HepG2 (cell line): ENCODE data around the gene CEBPB. TPM values are rescaled to one million over a fixed set of nuclear protein-coding genes. Genes with fewer than 3 reads are reported as not detected.

Experiments
- CBX2 ChIP-seq, 2 experiments: fragments of 200-600 bp in 1 of 2; sonication (generic); formaldehyde crosslinking in 1 of 2; IDR thresholded peaks; 2 replicates each; pipeline versions ENCODE4 v1.7.0 to v1.8.1; 2018 to 2022; ENCODE audit warnings: low read depth in 2 of 2, low read length in 1 of 2, mild to moderate bottlenecking in 1 of 2, missing genetic modification reagents in 1 of 2
- CBX5 ChIP-seq: sonication (generic); formaldehyde crosslinking; IDR thresholded peaks from 2 replicates; pipeline ENCODE4 v1.4.0; 2020; ENCODE audit warnings: missing genetic modification reagents, borderline replicate concordance
- CENPX ChIP-seq: sonication (generic); formaldehyde crosslinking; IDR thresholded peaks from 2 replicates; pipeline ENCODE4 v1.9.0; 2021; ENCODE audit warnings: mild to moderate bottlenecking, missing genetic modification reagents, moderate library complexity
- CREM ChIP-seq, 2 experiments: sonication (generic) in 1 of 2; formaldehyde crosslinking in 1 of 2; IDR thresholded peaks; 2 replicates each; pipeline versions ENCODE4 v1.4.0 to v1.6.1; 2016 to 2020; ENCODE audit warnings: antibody characterized with exemption in 1 of 2, mild to moderate bottlenecking in 1 of 2, missing genetic modification reagents in 1 of 2
- DNMT1 ChIP-seq: sonication (generic); formaldehyde crosslinking; IDR thresholded peaks from 2 replicates; pipeline ENCODE4 v1.5.1; 2020; ENCODE audit warnings: mild to moderate bottlenecking, missing genetic modification reagents
- DPF2 ChIP-seq: sonication (generic); formaldehyde crosslinking; IDR thresholded peaks from 2 replicates; pipeline ENCODE4 v1.4.0; 2020; ENCODE audit warnings: mild to moderate bottlenecking, low read depth, missing genetic modification reagents, borderline replicate concordance
- EP300 ChIP-seq, 3 experiments: sonication (generic) in 1 of 3; formaldehyde crosslinking in 1 of 3; IDR thresholded peaks; 2 replicates each; pipeline versions ENCODE4 v1.5.1 to v1.6.1; 2011 to 2020; ENCODE audit warnings: low read depth in 2 of 3, low read length in 2 of 3, borderline replicate concordance in 1 of 3, improper control_type of control experiment in 1 of 3, mild to moderate bottlenecking in 1 of 3, missing genetic modification reagents in 1 of 3, moderate library complexity in 1 of 3
- FOXP4 ChIP-seq: sonication (generic); formaldehyde crosslinking; IDR thresholded peaks from 2 replicates; pipeline ENCODE4 v1.4.0; 2020; ENCODE audit warnings: missing genetic modification reagents
- JUN ChIP-seq: sonication (generic); formaldehyde crosslinking; IDR thresholded peaks from 2 replicates; pipeline ENCODE4 v1.4.0; 2020; ENCODE audit warnings: mild to moderate bottlenecking, missing genetic modification reagents
- MNT ChIP-seq: fragments of 450-650 bp; IDR thresholded peaks from 2 replicates; pipeline ENCODE4 v1.6.1; 2016
- PRMT3 ChIP-seq: sonication (generic); formaldehyde crosslinking; IDR thresholded peaks from 2 replicates; pipeline ENCODE4 v1.8.1; 2022; ENCODE audit warnings: low read depth, mild to moderate bottlenecking, moderate library complexity, missing genetic modification reagents, borderline replicate concordance
- REL ChIP-seq: sonication (generic); formaldehyde crosslinking; conservative IDR thresholded peaks from 2 replicates; pipeline ENCODE4 v1.8.0; 2022; ENCODE audit warnings: mild to moderate bottlenecking, missing genetic modification reagents, moderate library complexity
- SIX4 ChIP-seq: sonication (generic); formaldehyde crosslinking; IDR thresholded peaks from 2 replicates; pipeline ENCODE4 v1.4.0; 2020; ENCODE audit warnings: missing genetic modification reagents
- SSRP1 ChIP-seq: IDR thresholded peaks from 2 replicates; pipeline ENCODE4 v1.6.1; 2016; ENCODE audit warnings: control low read depth
- TCF7 ChIP-seq: sonication (generic); IDR thresholded peaks from 2 replicates; pipeline ENCODE4 v1.6.1; 2016; ENCODE audit warnings: antibody characterized with exemption, low read depth
- ZBTB34 ChIP-seq: sonication (generic); formaldehyde crosslinking; IDR thresholded peaks from 2 replicates; pipeline ENCODE4 v1.8.0; 2022; ENCODE audit warnings: mild to moderate bottlenecking, missing genetic modification reagents
- ZBTB46 ChIP-seq: sonication (generic); formaldehyde crosslinking; IDR thresholded peaks from 2 replicates; pipeline ENCODE4 v1.4.0; 2020; ENCODE audit warnings: mild to moderate bottlenecking, missing genetic modification reagents, borderline replicate concordance
- ZNF280B ChIP-seq: sonication (generic); formaldehyde crosslinking; IDR thresholded peaks from 2 replicates; pipeline ENCODE4 v1.5.0; 2020; ENCODE audit warnings: missing genetic modification reagents, mild to moderate bottlenecking, borderline replicate concordance
- ZNF354B ChIP-seq: sonication (generic); formaldehyde crosslinking; IDR thresholded peaks from 2 replicates; pipeline ENCODE4 v1.8.0; 2022; ENCODE audit warnings: mild to moderate bottlenecking, missing genetic modification reagents
- ZNF446 ChIP-seq: sonication (generic); formaldehyde crosslinking; IDR thresholded peaks from 2 replicates; pipeline ENCODE4 v1.5.0; 2020; ENCODE audit warnings: mild to moderate bottlenecking, missing genetic modification reagents
- ZNF660 ChIP-seq: sonication (generic); formaldehyde crosslinking; IDR thresholded peaks from 2 replicates; pipeline ENCODE4 v1.5.1; 2020; ENCODE audit warnings: mild to moderate bottlenecking, low read depth, missing genetic modification reagents, borderline replicate concordance
- polyA plus RNA-seq, 8 experiments: library from polyadenylated mRNA; depleted of rRNA in 3 of 8; stranded (reverse) in 7 of 8; unstranded in 1 of 8; fragments of >200 nt; fragmentation: Illumina TruSeq in 4 of 8; extraction: Trizol in 4 of 8; gene quantifications; 2 replicates each; pipeline versions ENCODE4 v1.2.1 to v1.2.3, GENCODE V29; 2011 to 2016; ENCODE audit warnings: low read depth in 4 of 8, missing spikeins in 1 of 8, mixed read lengths in 1 of 8; ENCODE audit not compliant: insufficient read depth in 1 of 8
- total RNA-seq, 5 experiments: library from RNA; depleted of rRNA; stranded (reverse); fragments of >200 nt; fragmentation: Illumina TruSeq; extraction: Trizol; gene quantifications; 2 replicates each; pipeline ENCODE4 v1.2.3, GENCODE V29; 2016; ENCODE audit warnings: low read depth in 1 of 5

The CEBPB gene
- total and polyA plus RNA-seq, 2 of the 13 experiments (the other 11 are each of a cell fraction or from before 2014, with no cell fraction given), result 18.5 to 28.2 TPM

- TF ChIP-seq FOXP4 (CRISPR knock-in tag) (no peak), CBX2 (IDR thresholded peaks at IDR 0.05; ENCODE audit: low read depth, low read length) (no peak), CBX2 (CRISPR knock-in tag; IDR thresholded peaks at IDR 0.05; ENCODE audit: low read depth) (no peak), TCF7 (0 out of 2 replicates have a peak, but pooled peaks have one; percentile 7), ZBTB46 (CRISPR knock-in tag) (no peak), ZNF280B (CRISPR knock-in tag) (no peak), ZNF446 (CRISPR knock-in tag) (no peak), ZBTB34 (CRISPR knock-in tag) (no peak), DNMT1 (no peak), DPF2 (CRISPR knock-in tag) (no peak), ZNF660 (no peak), CBX5 (no peak), SSRP1 (CRISPR knock-in tag) (no peak), CREM (IDR thresholded peaks at IDR 0.05) (no peak), CREM (CRISPR knock-in tag; IDR thresholded peaks at IDR 0.05) (no peak), PRMT3 (CRISPR knock-in tag) (no peak), SIX4 (CRISPR knock-in tag) (no peak), MNT (peak; percentile 74), EP300 (IDR thresholded peaks at IDR 0.05; ENCODE audit: low read depth in 2 of 2, low read length in 2 of 2) (no peak), EP300 (CRISPR knock-in tag; IDR thresholded peaks at IDR 0.05; ENCODE audit: borderline replicate concordance) (peak; percentile 53; the same call in 1 of the 2 replicates), ZNF354B (peak; percentile 52; the same call in 1 of the 2 replicates), JUN (CRISPR knock-in tag) (no peak), CENPX (no peak), REL (CRISPR knock-in tag) (no peak)
Observed at GRCh38 chr20:50186987-50187402, 3.6 kb upstream of the CEBPB start (continued).
